GM23338 (cell line): ENCODE data around the gene OTUD4. TPM values are rescaled to one million over a fixed set of nuclear protein-coding genes. Genes with fewer than 3 reads are reported as not detected.
A peak's percentile ranks its signal among the peaks of the same experiment; 100 is the strongest.

ENCODE experiments used
- ATAC-seq: fragments of 200-7000 bp; cut with Tn5 transposase; 3 replicates; pipeline ENCODE4 v1.9.1; 2020
- DNase-seq: peaks from one replicate; pipeline ENCODE4 v3.0.0-alpha.2; 2015; ENCODE audit warnings: low spot score
- H2AFZ ChIP-seq: fragments of 200-600 bp; sonication (generic); 2 replicates; pipeline ENCODE4 v1.8.0; 2016; ENCODE audit warnings: antibody characterized with exemption, mild to moderate bottlenecking, moderate library complexity
- H3F3A ChIP-seq: fragments of 200-600 bp; sonication (generic); replicated peaks from 2 replicates; pipeline ENCODE4 v1.8.0; 2017; ENCODE audit warnings: antibody characterized with exemption, mixed run types, low read depth
- H3K27ac ChIP-seq: fragments of 200-600 bp; sonication (generic); 2 replicates; pipeline ENCODE4 v1.6.1; 2016; ENCODE audit warnings: low read depth
- H3K27me3 ChIP-seq: fragments of 200-600 bp; sonication (generic); 2 replicates; pipeline ENCODE4 v1.8.0; 2016; ENCODE audit warnings: mild to moderate bottlenecking, mixed run types, moderate library complexity; ENCODE audit not compliant: insufficient read depth
- H3K36me3 ChIP-seq: fragments of 200-600 bp; sonication (generic); 2 replicates; pipeline ENCODE4 v1.8.0; 2016; ENCODE audit warnings: mild to moderate bottlenecking; ENCODE audit not compliant: insufficient read depth
- H3K4me1 ChIP-seq: fragments of 200-600 bp; sonication (generic); 2 replicates; pipeline ENCODE4 v1.8.0; 2016; ENCODE audit warnings: mild to moderate bottlenecking, moderate library complexity; ENCODE audit not compliant: insufficient read depth
- H3K4me2 ChIP-seq: fragments of 200-600 bp; sonication (generic); 2 replicates; pipeline ENCODE4 v1.7.1; 2017; ENCODE audit warnings: mixed run types
- H3K4me3 ChIP-seq: fragments of 200-600 bp; sonication (generic); 2 replicates; pipeline ENCODE4 v1.6.1; 2016; ENCODE audit warnings: mixed run types
- H3K79me2 ChIP-seq: fragments of 200-600 bp; sonication (generic); replicated peaks from 2 replicates; pipeline ENCODE4 v1.8.0; 2017; ENCODE audit warnings: mild to moderate bottlenecking; ENCODE audit not compliant: insufficient read depth
- H3K9me2 ChIP-seq: fragments of 200-600 bp; sonication (generic); 2 replicates; pipeline ENCODE4 v1.8.0; 2017; ENCODE audit not compliant: insufficient read depth
- H4K20me1 ChIP-seq: fragments of 200-600 bp; sonication (generic); replicated peaks from 2 replicates; pipeline ENCODE4 v1.8.0; 2017; ENCODE audit warnings: mild to moderate bottlenecking; ENCODE audit not compliant: insufficient read depth
- H3K27ac Mint-ChIP-seq: 2 replicates; pipeline ENCODE4 v1.8.0; 2020; ENCODE audit warnings: inconsistent platforms, mild to moderate bottlenecking, moderate library complexity, mixed read lengths
- H3K27me3 Mint-ChIP-seq: 3 replicates; pipeline ENCODE4 v1.8.0; 2022; ENCODE audit warnings: low read depth, mild to moderate bottlenecking, moderate library complexity, mixed read lengths, inconsistent platforms; ENCODE audit not compliant: insufficient read depth, poor library complexity
- H3K36me3 Mint-ChIP-seq: 3 replicates; pipeline ENCODE4 v1.8.0; 2021; ENCODE audit warnings: low read depth, mild to moderate bottlenecking, inconsistent platforms, moderate library complexity, mixed read lengths
- H3K4me1 Mint-ChIP-seq: 3 replicates; pipeline ENCODE4 v1.8.0; 2020; ENCODE audit warnings: mild to moderate bottlenecking, inconsistent platforms, mixed read lengths
- H3K4me3 Mint-ChIP-seq: 3 replicates; pipeline ENCODE4 v1.8.0; 2021; ENCODE audit warnings: moderate library complexity, mild to moderate bottlenecking, inconsistent platforms, mixed read lengths
- H3K9me3 Mint-ChIP-seq: 3 replicates; pipeline ENCODE4 v1.8.0; 2020; ENCODE audit warnings: moderate library complexity, mild to moderate bottlenecking, inconsistent platforms, mixed read lengths
- ETS1 ChIP-seq: IDR thresholded peaks from 2 replicates; pipeline ENCODE4 v1.6.1; 2016; ENCODE audit warnings: antibody characterized with exemption
- EZH2 ChIP-seq: fragments of 200-600 bp; sonication (generic); IDR thresholded peaks from one replicate; pipeline ENCODE4 v1.8.0; 2017; ENCODE audit warnings: antibody characterized with exemption, mild to moderate bottlenecking, low read depth; ENCODE audit not compliant: unreplicated experiment
- EZH2phosphoT487 ChIP-seq: fragments of 200-600 bp; sonication (generic); IDR thresholded peaks from one replicate; pipeline ENCODE4 v1.8.1; 2018; ENCODE audit warnings: antibody characterized with exemption; ENCODE audit not compliant: unreplicated experiment
- JUNB ChIP-seq: IDR thresholded peaks from one replicate; pipeline ENCODE4 v1.6.1; 2016; ENCODE audit warnings: antibody characterized with exemption; ENCODE audit not compliant: unreplicated experiment
- NANOG ChIP-seq: IDR thresholded peaks from 2 replicates; pipeline ENCODE4 v1.6.1; 2016; ENCODE audit warnings: antibody characterized with exemption, borderline replicate concordance
- POLR2AphosphoS5 ChIP-seq: IDR thresholded peaks from 2 replicates; pipeline ENCODE4 v1.6.1; 2016; ENCODE audit warnings: antibody characterized with exemption, low read depth
- REST ChIP-seq: IDR thresholded peaks from one replicate; pipeline ENCODE4 v1.6.1; 2018; ENCODE audit warnings: antibody characterized with exemption; ENCODE audit not compliant: unreplicated experiment
- ZNF114 ChIP-seq: fragments of 250-450 bp; sonication (Bioruptor Pico); IDR thresholded peaks from 2 replicates; pipeline ENCODE4 v1.5.0; 2020; ENCODE audit warnings: mild to moderate bottlenecking, moderate library complexity
- ZNF331 ChIP-seq: fragments of 250-450 bp; sonication (Bioruptor Pico); IDR thresholded peaks from 2 replicates; pipeline ENCODE4 v1.5.0; 2020; ENCODE audit warnings: low read depth, mild to moderate bottlenecking, moderate library complexity
- polyA plus RNA-seq: library from polyadenylated mRNA; unstranded; fragments of >200 nt; fragmentation: Nextera tagmentation; extraction: Ambion mirVana; gene quantifications from 2 replicates; pipeline ENCODE4 v1.2.1, GENCODE V29; 2016
- total RNA-seq: library from RNA; depleted of rRNA; stranded (reverse); fragments of >200 nt; shearing (Covaris generic); gene quantifications from 2 replicates; pipeline ENCODE4 v1.2.3, GENCODE V29; 2014

OTUD4 gene
- total and polyA plus RNA-seq, 2 experiments from 2014 or later = 17.9 to 53.2 TPM

- no peaks in the 10 kb centered on the region for H3K27me3 ChIP-seq
- no peak for TF ChIP-seq ZNF331 (CRISPR knock-in tag)
- TF ChIP-seq POLR2AphosphoS5 = no peak
- TF ChIP-seq EZH2 = no peak
- no peak for TF ChIP-seq EZH2phosphoT487
- no peak for DNase-seq
- H3K9me2 ChIP-seq = no peaks in the 10 kb centered on the region
- H3K4me1 Mint-ChIP-seq = peaks cover 5% of the 10 kb centered on the region; the same call in 2 of the 3 replicates
- H3F3A ChIP-seq = no peaks in the 10 kb centered on the region
- no peak for ATAC-seq
- peak overlapping the region; percentile 93 for H3K4me2 ChIP-seq
- H3K4me1 ChIP-seq = peaks cover 19% of the 10 kb centered on the region
- H3K27ac Mint-ChIP-seq = peak overlapping the region; percentile 66; the same call in 1 of the 2 replicates
- H3K79me2 ChIP-seq = peaks cover 94% of the 10 kb centered on the region
- no peak overlapping the region for H2AFZ ChIP-seq
- peaks cover 3% of the 10 kb centered on the region; the same call in 1 of the 3 replicates for H3K9me3 Mint-ChIP-seq
- peaks cover 13% of the 10 kb centered on the region; the same call in 1 of the 2 replicates for H3K36me3 ChIP-seq
- H3K36me3 Mint-ChIP-seq = peaks cover 22% of the 10 kb centered on the region
- peak overlapping the region; percentile 93 for H3K4me3 ChIP-seq
- H3K4me3 Mint-ChIP-seq = peak overlapping the region; percentile 95
- peaks cover 4% of the 10 kb centered on the region for H3K27me3 Mint-ChIP-seq
- no peak overlapping the region for H3K27ac ChIP-seq
- H4K20me1 ChIP-seq = peaks cover 9% of the 10 kb centered on the region
Measured at GRCh38 chr4:145099653-145100052, 80.7 kb downstream of the OTUD4 start.

GRCh38 chr4:145098675-145099037, 81.7 kb downstream of the OTUD4 start:
- DNase-seq (no peak), ATAC-seq (peak; percentile 52)
- peak overlapping the region; percentile 81 for H2AFZ ChIP-seq
- peaks cover 20% of the 10 kb centered on the region for H3K36me3 ChIP-seq
- H3K4me3 Mint-ChIP-seq = peak overlapping the region; percentile 95
- H4K20me1 ChIP-seq = peaks cover 16% of the 10 kb centered on the region
- peaks cover 4% of the 10 kb centered on the region for H3K27me3 Mint-ChIP-seq
- peak overlapping the region; percentile 90 for H3K27ac ChIP-seq
- H3K27ac Mint-ChIP-seq = peak overlapping the region; percentile 99
- peaks cover 28% of the 10 kb centered on the region for H3K36me3 Mint-ChIP-seq
- peaks cover 5% of the 10 kb centered on the region; the same call in 2 of the 3 replicates for H3K4me1 Mint-ChIP-seq
- TF ChIP-seq EZH2 = no peak
- no peak for TF ChIP-seq REST
- no peak for TF ChIP-seq ZNF114
- no peak for TF ChIP-seq ETS1
- no peak for TF ChIP-seq POLR2AphosphoS5
- no peak for TF ChIP-seq JUNB
- TF ChIP-seq NANOG = no peak
- peaks cover 95% of the 10 kb centered on the region for H3K79me2 ChIP-seq
- H3K9me3 Mint-ChIP-seq = peaks cover 5% of the 10 kb centered on the region; the same call in 2 of the 3 replicates
- peak overlapping the region; percentile 93 for H3K4me3 ChIP-seq
- no peaks in the 10 kb centered on the region for H3F3A ChIP-seq
- H3K4me2 ChIP-seq = peak overlapping the region; percentile 93
- no peaks in the 10 kb centered on the region for H3K9me2 ChIP-seq
- no peaks in the 10 kb centered on the region for H3K27me3 ChIP-seq
- H3K4me1 ChIP-seq = peaks cover 19% of the 10 kb centered on the region
